Mesendoderm (in vitro differentiated cells): ENCODE results near the gene TGFBRAP1.

Experiments used
- DNase-seq: peaks from one replicate; pipeline ENCODE4 v3.0.0; 2013
- H2AK5ac ChIP-seq: 2 replicates; pipeline ENCODE4 v1.6.1; 2013; ENCODE audit warnings: low read length, inconsistent platforms
- H2BK120ac ChIP-seq: 2 replicates; pipeline ENCODE4 v1.6.1; 2013; ENCODE audit warnings: low read depth, mild to moderate bottlenecking, low read length, moderate library complexity, mixed read lengths
- H2BK15ac ChIP-seq: replicated peaks from 2 replicates; pipeline ENCODE4 v1.6.1; 2013; ENCODE audit warnings: low read depth, mild to moderate bottlenecking, moderate library complexity
- H2BK5ac ChIP-seq: 2 replicates; pipeline ENCODE4 v1.6.1; 2013; ENCODE audit warnings: low read length, inconsistent platforms
- H3K18ac ChIP-seq: 2 replicates; pipeline ENCODE4 v1.6.1; 2013; ENCODE audit warnings: mild to moderate bottlenecking, low read length, mixed read lengths
- H3K23ac ChIP-seq: one replicate; pipeline ENCODE4 v1.6.1; 2013; ENCODE audit warnings: low read length
- H3K27ac ChIP-seq: 2 replicates; pipeline ENCODE4 v1.5.1; 2013; ENCODE audit warnings: low read depth, mild to moderate bottlenecking, inconsistent platforms, low read length, moderate library complexity
- H3K27me3 ChIP-seq: 2 replicates; pipeline ENCODE4 v1.6.1; 2013; ENCODE audit warnings: low read length, control low read depth, mild to moderate bottlenecking, inconsistent platforms; ENCODE audit not compliant: insufficient read depth, poor library complexity
- H3K36me3 ChIP-seq: 2 replicates; pipeline ENCODE4 v1.6.1; 2013; ENCODE audit warnings: low read length, inconsistent platforms; ENCODE audit not compliant: control insufficient read depth, insufficient read depth
- H3K4ac ChIP-seq: one replicate; pipeline ENCODE4 v1.6.1; 2013; ENCODE audit warnings: low read depth, mild to moderate bottlenecking, low read length, moderate library complexity
- H3K4me1 ChIP-seq: 2 replicates; pipeline ENCODE4 v1.6.1; 2013; ENCODE audit warnings: low read depth, low read length, inconsistent platforms; ENCODE audit not compliant: control insufficient read depth
- H3K4me2 ChIP-seq: 2 replicates; pipeline ENCODE4 v1.6.1; 2013; ENCODE audit warnings: low read length
- H3K4me3 ChIP-seq: 2 replicates; pipeline ENCODE4 v1.5.1; 2013; ENCODE audit warnings: mild to moderate bottlenecking, low read length
- H3K56ac ChIP-seq: one replicate; pipeline ENCODE4 v1.6.1; 2013; ENCODE audit warnings: low read length
- H3K79me1 ChIP-seq: 2 replicates; pipeline ENCODE4 v1.6.1; 2013; ENCODE audit warnings: low read length, inconsistent platforms
- H3K79me2 ChIP-seq: 2 replicates; pipeline ENCODE4 v1.6.1; 2013; ENCODE audit warnings: mild to moderate bottlenecking, low read length; ENCODE audit not compliant: control insufficient read depth, insufficient read depth
- H3K9ac ChIP-seq: 2 replicates; pipeline ENCODE4 v1.6.1; 2013; ENCODE audit warnings: low read length, inconsistent platforms
- H4K5ac ChIP-seq: one replicate; pipeline ENCODE4 v1.6.1; 2013; ENCODE audit warnings: low read length
- H4K8ac ChIP-seq: one replicate; pipeline ENCODE4 v1.6.1; 2013; ENCODE audit warnings: low read depth, mild to moderate bottlenecking, control low read depth, low read length, moderate library complexity
- WGBS: extraction: QIAGEN DNeasy Blood & Tissue Kit; methylation state at CpG from one replicate; pipeline ENCODE4 v1.1.7; 2013; ENCODE audit warnings: low lambda C conversion rate, missing lambda C conversion rate; ENCODE audit not compliant: insufficient coverage; ENCODE audit errors: extremely low coverage; 5-methylcytosine and 5-hydroxymethylcytosine counted together

TGFBRAP1 gene

DNA sequence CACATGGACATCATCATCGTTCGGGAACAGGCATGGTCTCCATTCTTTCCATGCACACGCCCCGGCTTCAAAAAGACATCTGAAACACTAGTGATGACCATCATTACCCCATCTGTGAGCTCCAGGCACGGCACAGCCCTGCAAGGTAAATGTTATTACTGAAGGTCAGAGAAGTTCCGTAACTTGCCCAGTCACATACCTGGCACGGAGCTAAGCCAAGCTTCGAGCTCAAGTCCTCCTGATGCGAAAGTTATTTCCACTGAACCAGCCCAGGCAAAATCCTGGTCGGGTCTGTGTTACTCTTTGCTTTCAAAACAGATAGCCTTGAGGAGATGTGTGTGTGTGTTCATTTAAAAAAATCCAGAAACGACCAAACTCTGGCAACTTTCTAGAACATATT lies 46.5 kb upstream of the TGFBRAP1 start:
- no peak overlapping the region for H3K4me3 ChIP-seq
- H3K4ac ChIP-seq = no peak overlapping the region
- no peak overlapping the region for H3K56ac ChIP-seq
- no peak overlapping the region for H4K5ac ChIP-seq
- WGBS = no CpG with 5 or more reads among the region's 11 CpGs
- H3K18ac ChIP-seq = no peak overlapping the region
- no peak overlapping the region for H3K9ac ChIP-seq
- no peak overlapping the region for H2AK5ac ChIP-seq
- DNase-seq = no peak
- H2BK5ac ChIP-seq = no peak overlapping the region
- H3K27me3 ChIP-seq = no peaks in the 10 kb centered on the region
- no peak overlapping the region for H3K27ac ChIP-seq
- H4K8ac ChIP-seq = no peak overlapping the region
- no peaks in the 10 kb centered on the region for H3K36me3 ChIP-seq
- H3K23ac ChIP-seq = no peak overlapping the region
- no peaks in the 10 kb centered on the region for H3K79me1 ChIP-seq
- H2BK120ac ChIP-seq = no peak overlapping the region
- H2BK15ac ChIP-seq = no peak overlapping the region
- no peaks in the 10 kb centered on the region for H3K79me2 ChIP-seq
- no peaks in the 10 kb centered on the region for H3K4me1 ChIP-seq
- H3K4me2 ChIP-seq = no peak overlapping the region

DNA sequence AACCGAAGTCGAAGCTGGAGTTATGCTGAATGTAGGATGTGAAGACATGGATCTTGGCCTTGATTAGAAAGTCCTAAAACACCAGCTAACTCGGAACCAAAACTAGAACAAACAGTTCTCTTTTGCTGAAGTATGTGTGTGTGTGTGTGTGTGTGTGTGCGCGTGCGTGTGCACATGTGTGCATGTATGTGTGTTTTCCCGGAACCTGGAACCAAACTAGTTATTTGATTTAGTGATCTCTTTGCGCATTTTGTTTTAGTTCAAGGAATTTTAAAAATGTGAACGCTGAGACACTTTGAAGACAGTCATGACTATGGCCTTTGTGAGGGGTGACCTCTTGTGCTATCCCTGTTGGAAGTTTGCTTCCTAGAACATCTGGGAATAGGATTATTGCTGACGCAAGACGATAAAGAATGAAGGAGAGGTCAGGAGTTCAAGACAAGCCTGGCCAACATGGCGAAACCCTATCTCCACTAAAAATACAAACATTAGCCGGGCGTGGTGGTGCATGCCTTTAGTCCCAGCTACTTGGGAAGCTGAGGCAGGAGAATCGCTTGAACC lies 45.5 kb upstream of the TGFBRAP1 start:
- Histone ChIP-seq H3K18ac (no peak overlapping the region), H2BK5ac (no peak overlapping the region), H3K79me2 (no peaks in the 10 kb centered on the region), H3K4me3 (no peak overlapping the region), H3K36me3 (no peaks in the 10 kb centered on the region), H3K27me3 (no peaks in the 10 kb centered on the region), H3K9ac (no peak overlapping the region), H4K8ac (no peak overlapping the region), H2AK5ac (no peak overlapping the region), H2BK120ac (no peak overlapping the region), H3K4me1 (no peaks in the 10 kb centered on the region), H3K56ac (no peak overlapping the region), H3K4me2 (no peak overlapping the region), H2BK15ac (no peak overlapping the region), H4K5ac (no peak overlapping the region), H3K79me1 (no peaks in the 10 kb centered on the region), H3K4ac (no peak overlapping the region), H3K23ac (no peak overlapping the region), H3K27ac (no peak overlapping the region)
- DNase-seq = no peak
- no CpG with 5 or more reads among the region's 15 CpGs for whole genome bisulfite sequencing

DNA sequence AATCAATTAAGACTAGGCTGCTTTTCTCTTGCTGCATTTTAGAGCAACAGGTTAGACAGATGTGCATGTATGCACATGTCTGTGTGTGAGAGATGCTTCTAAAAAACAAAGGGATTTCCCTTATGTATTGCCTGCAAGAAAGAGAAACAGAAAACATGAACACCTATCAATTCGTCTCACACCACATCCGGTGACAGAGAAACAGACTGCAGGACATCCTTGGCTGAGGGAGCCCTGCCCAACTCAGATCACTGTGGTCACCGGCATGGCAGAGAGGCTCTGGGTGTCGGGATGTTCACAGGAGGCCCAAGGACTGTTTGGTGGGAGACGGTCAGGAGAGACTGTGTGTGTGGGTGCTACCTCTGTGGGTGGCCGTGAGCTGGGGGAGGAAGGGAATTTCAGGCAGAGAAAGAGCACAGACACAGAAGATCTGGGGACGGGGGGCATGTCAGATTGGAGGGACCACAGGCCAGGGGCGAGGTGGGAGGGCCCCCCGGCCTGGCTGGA lies 44.4 kb upstream of the TGFBRAP1 start:
- Histone ChIP-seq H3K4me2 (no peak overlapping the region), H3K23ac (no peak overlapping the region), H3K9ac (no peak overlapping the region), H3K36me3 (no peaks in the 10 kb centered on the region), H2AK5ac (no peak overlapping the region), H3K18ac (no peak overlapping the region), H2BK120ac (no peak overlapping the region), H3K56ac (no peak overlapping the region), H3K79me1 (no peaks in the 10 kb centered on the region), H3K79me2 (no peaks in the 10 kb centered on the region), H3K27ac (no peak overlapping the region), H2BK5ac (no peak overlapping the region), H3K4ac (no peak overlapping the region), H4K8ac (no peak overlapping the region), H3K4me3 (no peak overlapping the region), H3K4me1 (no peaks in the 10 kb centered on the region), H2BK15ac (no peak overlapping the region), H4K5ac (no peak overlapping the region), H3K27me3 (no peaks in the 10 kb centered on the region)
- DNase-seq = no peak
- WGBS = no CpG with 5 or more reads among the region's 9 CpGs

DNA sequence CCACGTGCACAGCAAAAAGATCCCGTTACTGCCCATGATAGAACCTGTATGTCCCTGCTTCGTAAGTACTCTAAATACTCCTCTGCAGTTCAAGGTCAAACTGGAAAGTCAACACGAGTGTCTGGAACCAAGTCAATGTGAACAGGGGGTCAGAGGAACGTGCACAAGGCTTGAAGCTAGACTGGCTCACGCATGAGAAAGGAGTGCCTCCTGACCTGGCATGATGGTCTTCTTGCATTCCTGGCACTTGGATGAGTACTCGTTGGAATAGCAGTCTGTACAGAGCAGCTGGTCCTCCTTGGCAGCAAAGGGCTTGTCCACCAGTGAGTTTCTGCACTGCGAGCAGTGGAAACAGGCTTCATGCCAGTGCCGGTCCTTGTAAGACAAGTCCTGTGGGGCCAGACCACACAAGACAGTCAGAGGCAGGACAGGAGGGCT lies 43.8 kb upstream of the TGFBRAP1 start:
- no peak for DNase-seq
- Histone ChIP-seq H4K8ac (no peak overlapping the region), H2BK15ac (no peak overlapping the region), H2AK5ac (no peak overlapping the region), H3K4ac (no peak overlapping the region), H3K23ac (no peak overlapping the region), H3K79me1 (no peaks in the 10 kb centered on the region), H3K36me3 (no peaks in the 10 kb centered on the region), H4K5ac (no peak overlapping the region), H3K79me2 (no peaks in the 10 kb centered on the region), H3K27ac (no peak overlapping the region), H3K4me2 (no peak overlapping the region), H3K18ac (no peak overlapping the region), H2BK5ac (no peak overlapping the region), H3K56ac (no peak overlapping the region), H2BK120ac (no peak overlapping the region), H3K4me3 (no peak overlapping the region), H3K4me1 (no peaks in the 10 kb centered on the region), H3K9ac (no peak overlapping the region), H3K27me3 (no peaks in the 10 kb centered on the region)
- no CpG with 5 or more reads among the region's 9 CpGs for WGBS

DNA sequence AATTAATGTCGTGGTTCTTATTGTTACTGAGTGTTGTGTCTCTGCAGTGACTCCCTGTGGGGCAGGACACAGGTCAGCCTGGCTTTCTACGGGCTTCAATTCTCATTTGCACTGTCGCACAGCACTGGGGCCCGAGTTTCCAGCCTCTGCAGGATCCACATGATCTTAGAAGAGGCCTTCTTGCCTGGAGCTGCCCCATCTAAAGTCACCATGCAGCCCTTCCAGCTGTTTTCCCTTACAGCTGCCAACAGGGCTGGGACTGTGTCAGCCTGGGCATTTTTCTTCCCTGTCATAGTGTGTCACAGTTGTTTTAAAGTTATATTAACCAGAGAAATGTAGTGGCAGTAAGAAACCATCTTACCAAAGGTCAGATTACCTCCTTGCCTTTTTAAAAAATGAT lies 42.3 kb upstream of the TGFBRAP1 start:
- H3K23ac ChIP-seq = no peak overlapping the region
- H4K8ac ChIP-seq = no peak overlapping the region
- H3K36me3 ChIP-seq = no peaks in the 10 kb centered on the region
- no CpG with 5 or more reads among the region's 4 CpGs for WGBS
- H3K27ac ChIP-seq = no peak overlapping the region
- H3K27me3 ChIP-seq = no peaks in the 10 kb centered on the region
- H4K5ac ChIP-seq = no peak overlapping the region
- no peaks in the 10 kb centered on the region for H3K79me1 ChIP-seq
- H3K79me2 ChIP-seq = no peaks in the 10 kb centered on the region
- no peak overlapping the region for H3K56ac ChIP-seq
- H3K4me3 ChIP-seq = no peak overlapping the region
- no peak overlapping the region for H3K4me2 ChIP-seq
- no peak overlapping the region for H2BK120ac ChIP-seq
- H2AK5ac ChIP-seq = no peak overlapping the region
- no peak overlapping the region for H2BK15ac ChIP-seq
- no peak for DNase-seq
- H3K18ac ChIP-seq = no peak overlapping the region
- H3K9ac ChIP-seq = no peak overlapping the region
- no peak overlapping the region for H3K4ac ChIP-seq
- no peak overlapping the region for H2BK5ac ChIP-seq
- no peaks in the 10 kb centered on the region for H3K4me1 ChIP-seq

DNA sequence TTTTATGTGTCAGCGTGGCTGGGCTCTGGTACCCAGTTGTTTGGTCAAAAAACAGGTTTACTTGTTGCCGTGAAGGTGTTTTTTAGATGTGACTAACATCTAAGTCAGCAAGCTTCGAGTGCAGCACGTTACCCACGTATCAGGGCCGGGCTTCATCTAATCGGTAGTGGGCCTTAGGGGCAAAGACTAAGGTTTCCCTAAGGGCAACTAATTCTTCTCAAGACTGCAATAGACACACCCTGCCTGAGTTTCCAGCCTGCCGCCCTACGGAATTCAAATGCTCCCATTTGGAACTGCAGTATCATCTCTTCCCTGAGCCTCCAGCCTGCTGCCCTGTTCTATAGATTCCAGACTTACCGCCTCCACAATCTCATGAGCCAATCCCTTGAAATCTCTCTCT lies 41.6 kb upstream of the TGFBRAP1 start:
- no peak for DNase-seq
- Histone ChIP-seq H3K23ac (no peak overlapping the region), H3K4ac (no peak overlapping the region), H3K18ac (no peak overlapping the region), H3K79me1 (no peaks in the 10 kb centered on the region), H3K4me2 (no peak overlapping the region), H2BK120ac (no peak overlapping the region), H3K27ac (no peak overlapping the region), H3K56ac (no peak overlapping the region), H2AK5ac (no peak overlapping the region), H3K27me3 (no peaks in the 10 kb centered on the region), H3K9ac (no peak overlapping the region), H2BK15ac (no peak overlapping the region), H3K4me1 (no peaks in the 10 kb centered on the region), H3K4me3 (no peak overlapping the region), H2BK5ac (no peak overlapping the region), H4K5ac (no peak overlapping the region), H4K8ac (no peak overlapping the region), H3K36me3 (no peaks in the 10 kb centered on the region), H3K79me2 (no peaks in the 10 kb centered on the region)
- WGBS = no CpG with 5 or more reads among the region's 10 CpGs
